T-cell (primary cell): ENCODE results near the gene POLR3A. TPM values are rescaled to one million over a fixed set of nuclear protein-coding genes. Genes with fewer than 3 reads are reported as not detected.

Experiments used
- ATAC-seq, 4 experiments: fragments of 200-7000 bp in 3 of 4; fragments of 150-1000 bp in 1 of 4; cut with Tn5 transposase; replicated peaks in 1 of 4; 1 replicate in 3 of 4; 2 replicates in 1 of 4; pipeline ENCODE4 v1.10.0; 2021; ENCODE audit warnings: moderate library complexity in 3 of 4, mild to moderate bottlenecking in 2 of 4, moderate number of reproducible peaks in 1 of 4
- CTCF ChIA-PET, 2 donors: fragments of 300-600 bp; sonication (Branson Sonifier 250); formaldehyde crosslinking; loops; one replicate each; lab custom pipeline; 2022; ENCODE audit warnings: antibody characterized with exemption in 2 of 2; lab: Charles Lee
- POLR2A ChIA-PET, 2 donors: fragments of 300-600 bp; sonication (Branson Sonifier 250); formaldehyde crosslinking; loops; one replicate each; lab custom pipeline; 2022; ENCODE audit warnings: antibody characterized with exemption in 2 of 2; lab: Charles Lee
- DNase-seq, 35 experiments: peaks; one replicate each; pipeline versions ENCODE4 v3.0.0 to v3.0.0-alpha.2; 2013 to 2023
- H3K27ac ChIP-seq: one replicate; pipeline ENCODE4 v1.5.1; 2013; ENCODE audit warnings: low read length
- H3K27me3 ChIP-seq, 2 experiments: replicated peaks in 1 of 2; 1 replicate in 1 of 2; 2 replicates in 1 of 2; pipeline versions ENCODE4 v1.6.1 to v1.7.0; 2013; ENCODE audit warnings: low read length in 1 of 2, mixed read lengths in 1 of 2; ENCODE audit not compliant: control insufficient read depth in 2 of 2, insufficient read depth in 2 of 2; ENCODE audit errors: extremely low read depth in 1 of 2
- H3K36me3 ChIP-seq, 2 donors: 1 replicate in 1 of 2; 2 replicates in 1 of 2; pipeline versions ENCODE4 v1.6.1 to v1.7.0; 2013; ENCODE audit warnings: low read length in 1 of 2; ENCODE audit not compliant: control insufficient read depth in 2 of 2, insufficient read depth in 1 of 2; ENCODE audit errors: extremely low read depth in 1 of 2
- H3K4me1 ChIP-seq, 2 experiments: 1 replicate in 1 of 2; 2 replicates in 1 of 2; pipeline versions ENCODE4 v1.6.1 to v1.7.0; 2013; ENCODE audit warnings: low read length in 2 of 2, mixed read lengths in 1 of 2; ENCODE audit not compliant: insufficient read depth in 2 of 2, control insufficient read depth in 1 of 2; ENCODE audit errors: extremely low read depth in 1 of 2
- H3K4me3 ChIP-seq, 2 donors: 1 replicate in 1 of 2; 2 replicates in 1 of 2; pipeline versions ENCODE4 v1.5.1 to v1.7.0; 2013; ENCODE audit warnings: mild to moderate bottlenecking in 2 of 2, low read length in 1 of 2, moderate library complexity in 1 of 2; ENCODE audit not compliant: control insufficient read depth in 1 of 2; ENCODE audit errors: extremely low read depth in 1 of 2
- H3K9me3 ChIP-seq: 2 replicates; pipeline ENCODE4 v1.7.0; 2013
- H3K27ac Mint-ChIP-seq, 2 donors: one replicate each; pipeline ENCODE4 v1.8.0; 2020 to 2021; ENCODE audit warnings: mild to moderate bottlenecking in 2 of 2, mixed read lengths in 2 of 2
- H3K27me3 Mint-ChIP-seq, 2 donors: one replicate each; pipeline ENCODE4 v1.8.0; 2021 to 2022; ENCODE audit warnings: mixed read lengths in 2 of 2
- H3K36me3 Mint-ChIP-seq: one replicate; pipeline ENCODE4 v1.8.0; 2021; ENCODE audit warnings: mixed read lengths
- H3K4me1 Mint-ChIP-seq, 3 donors: one replicate each; pipeline ENCODE4 v1.8.0; 2020 to 2022; ENCODE audit warnings: mixed read lengths in 3 of 3, mild to moderate bottlenecking in 1 of 3
- H3K4me3 Mint-ChIP-seq, 3 donors: one replicate each; pipeline ENCODE4 v1.8.0; 2020 to 2022; ENCODE audit warnings: mild to moderate bottlenecking in 3 of 3, mixed read lengths in 3 of 3, moderate library complexity in 3 of 3
- H3K9me3 Mint-ChIP-seq, 3 donors: one replicate each; pipeline ENCODE4 v1.8.0; 2020 to 2022; ENCODE audit warnings: mixed read lengths in 3 of 3
- WGBS: methylation state at CpG from one replicate; pipeline ENCODE4 v1.1.5; 2013; ENCODE audit warnings: missing lambda C conversion rate; ENCODE audit not compliant: insufficient coverage; 5-methylcytosine and 5-hydroxymethylcytosine counted together
- total RNA-seq, 35 experiments: library from RNA in 6 of 35; stranded (reverse) in 6 of 35; fragments of 120-200 nt in 1 of 35; gene quantifications; one replicate each; pipeline versions ENCODE4 v1.2.1 to v1.2.4 and lab custom pipeline; 2013 to 2026

The POLR3A gene
- total RNA-seq, 5 donors from 2014 or later (not counting 1 experiment from before 2014, with no cell fraction given), result 14.5 to 16.9 (median 16.5) TPM

DNA sequence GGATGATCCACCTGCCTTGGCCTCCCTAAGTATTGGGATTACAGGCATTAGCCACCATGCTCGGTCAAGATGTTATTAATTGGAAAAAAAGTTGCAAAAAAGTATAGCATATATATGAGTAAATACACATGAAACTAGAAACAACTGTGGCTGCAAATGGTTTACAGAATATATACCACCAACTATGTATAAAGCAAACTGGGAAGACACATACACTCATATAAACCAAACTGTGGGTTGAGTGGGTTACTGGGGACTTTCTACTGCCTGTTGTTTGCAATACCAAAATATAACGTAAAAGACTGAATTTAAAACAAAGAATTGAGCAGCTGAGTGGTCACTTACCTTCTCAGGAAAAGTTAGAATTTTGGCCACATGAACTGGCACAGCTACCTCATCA is 8.1 kb downstream of the POLR3A start:
- H3K4me1 ChIP-seq, result no peaks in the 10 kb centered on the region
- CTCF ChIA-PET, result no interaction called here
- ATAC-seq, result no peak
- WGBS, result 40% methylated on average over 1 of the region's 2 CpGs
- DNase-seq, result no peak
- H3K27ac Mint-ChIP-seq, result no peak overlapping the region
- no peak overlapping the region for H3K4me3 Mint-ChIP-seq
- H3K36me3 ChIP-seq, result peaks cover 12 to 95% of the 10 kb centered on the region in 2 donors
- H3K27me3 ChIP-seq, result no peaks in the 10 kb centered on the region
- peaks cover 58% of the 10 kb centered on the region for H3K36me3 Mint-ChIP-seq
- no peak overlapping the region for H3K4me3 ChIP-seq
- peaks cover 0 to 2% (median 2%) of the 10 kb centered on the region in 3 donors for H3K4me1 Mint-ChIP-seq
- no peaks in the 10 kb centered on the region for H3K27me3 Mint-ChIP-seq
- POLR2A ChIA-PET, result no interaction called here
- no peaks in the 10 kb centered on the region for H3K9me3 Mint-ChIP-seq
- no peak overlapping the region for H3K27ac ChIP-seq
- H3K9me3 ChIP-seq, result no peaks in the 10 kb centered on the region

DNA sequence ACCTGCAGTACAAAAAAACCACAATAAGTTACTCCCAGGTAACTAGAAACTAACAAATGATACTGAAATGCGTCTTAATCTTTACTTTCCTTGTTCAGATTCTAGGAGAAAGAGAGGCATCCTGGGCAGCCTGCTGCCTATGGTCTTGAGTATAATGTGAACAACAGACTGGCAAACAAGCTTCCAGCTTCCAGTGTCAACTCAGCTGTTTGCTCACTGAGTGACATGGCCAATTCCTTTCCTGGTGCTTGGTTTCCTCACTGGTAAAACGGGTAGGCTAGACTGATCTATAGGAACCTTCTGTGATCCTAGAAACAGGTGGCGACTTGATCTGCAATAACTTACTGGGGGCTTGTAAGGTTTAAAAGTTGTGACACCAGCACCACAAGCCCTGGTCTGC is 10.1 kb downstream of the POLR3A start:
- Mint-ChIP-seq H3K4me1 (no peaks in the 10 kb centered on the region), H3K27ac (no peak overlapping the region), H3K4me3 (no peak overlapping the region), H3K36me3 (peaks cover 48% of the 10 kb centered on the region), H3K27me3 (no peaks in the 10 kb centered on the region), H3K9me3 (no peaks in the 10 kb centered on the region)
- Histone ChIP-seq H3K27ac (no peak overlapping the region), H3K36me3 (peaks cover 12 to 92% of the 10 kb centered on the region in 2 donors), H3K4me1 (no peaks in the 10 kb centered on the region), H3K4me3 (no peak overlapping the region), H3K27me3 (no peaks in the 10 kb centered on the region), H3K9me3 (no peaks in the 10 kb centered on the region)
- ChIA-PET POLR2A (interaction anchor here in 1 of 2 donors (0.7 kb wide), 1 partner anchor 9 kb away, joined by 5 read pairs; no protein-coding TSS in a partner anchor), CTCF (no interaction called here)
- WGBS, result 88% methylated on average over 1 of the region's 3 CpGs
- DNase-seq (no peak), ATAC-seq (no peak)

DNA sequence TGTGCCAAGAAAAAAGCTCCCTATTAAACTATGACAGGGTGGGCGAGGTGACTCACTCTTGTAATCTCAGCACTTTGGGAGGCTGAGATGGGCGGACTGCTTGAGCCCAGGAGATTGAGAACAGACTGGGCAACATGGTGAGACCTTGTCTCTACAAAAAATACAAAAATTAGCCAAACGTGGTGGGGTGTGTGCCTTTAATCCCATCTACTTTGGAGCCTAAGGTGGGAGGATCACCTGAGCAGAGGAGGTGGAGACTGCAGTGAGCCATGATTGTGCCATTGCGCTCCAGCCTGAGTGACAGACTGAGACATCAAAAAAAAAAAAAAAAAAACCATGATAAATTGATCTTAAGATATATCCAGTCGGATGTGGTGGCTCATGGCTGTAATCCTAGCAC is 11.5 kb downstream of the POLR3A start:
- CTCF ChIA-PET, result interaction anchor here in 1 of 2 donors (0.6 kb wide), 1 partner anchor 704 kb away, joined by 4 read pairs; no protein-coding TSS in a partner anchor

DNA sequence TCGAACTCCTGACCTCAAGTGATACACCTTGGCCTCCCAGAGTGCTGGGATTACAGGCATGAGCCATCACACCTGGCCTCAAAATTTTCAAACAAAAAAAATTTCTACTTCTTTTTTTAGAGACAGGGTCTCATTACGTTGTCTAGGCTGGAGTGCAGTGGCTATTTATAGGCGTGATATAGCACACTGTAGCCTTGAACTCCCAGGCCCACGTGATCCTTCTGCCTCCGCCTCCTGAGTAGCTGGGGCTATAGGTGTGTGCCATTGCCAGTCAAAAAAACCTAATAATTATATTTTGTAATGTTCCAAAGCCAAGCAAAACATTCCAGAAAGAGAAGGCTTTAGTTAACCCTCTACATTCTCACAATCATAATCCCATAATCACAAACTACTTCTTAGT is 13.8 kb downstream of the POLR3A start:
- Histone ChIP-seq H3K9me3 (no peaks in the 10 kb centered on the region), H3K36me3 (peaks cover 14 to 91% of the 10 kb centered on the region in 2 donors), H3K4me3 (no peak overlapping the region), H3K4me1 (no peaks in the 10 kb centered on the region), H3K27me3 (no peaks in the 10 kb centered on the region), H3K27ac (no peak overlapping the region)
- H3K4me3 Mint-ChIP-seq, result no peak overlapping the region
- no peaks in the 10 kb centered on the region for H3K9me3 Mint-ChIP-seq
- ATAC-seq (no peak), DNase-seq (no peak)
- POLR2A ChIA-PET, result interaction anchor here in 1 of 2 donors (0.6 kb wide), 1 partner anchor 12 kb away, joined by 3 read pairs; no protein-coding TSS in a partner anchor
- no peak overlapping the region for H3K27ac Mint-ChIP-seq
- H3K36me3 Mint-ChIP-seq, result peaks cover 51% of the 10 kb centered on the region
- CTCF ChIA-PET, result interaction anchor here in 1 of 2 donors (0.6 kb wide), 2 partner anchors 1037 to 1843 kb away, joined by 4 to 5 read pairs; no protein-coding TSS in a partner anchor
- whole genome bisulfite sequencing, result no CpG with 5 or more reads among the region's 5 CpGs
- no peaks in the 10 kb centered on the region for H3K4me1 Mint-ChIP-seq
- H3K27me3 Mint-ChIP-seq, result no peaks in the 10 kb centered on the region

More for the DNA sequence above, 11.5 kb downstream of the POLR3A start:
- Mint-ChIP-seq H3K27me3 (no peaks in the 10 kb centered on the region), H3K4me1 (no peaks in the 10 kb centered on the region), H3K4me3 (no peak overlapping the region), H3K36me3 (peaks cover 53% of the 10 kb centered on the region), H3K27ac (no peak overlapping the region), H3K9me3 (no peaks in the 10 kb centered on the region)
- ATAC-seq (no peak), DNase-seq (no peak)
- Histone ChIP-seq H3K9me3 (no peaks in the 10 kb centered on the region), H3K27me3 (no peaks in the 10 kb centered on the region), H3K4me1 (no peaks in the 10 kb centered on the region), H3K4me3 (no peak overlapping the region), H3K27ac (no peak overlapping the region), H3K36me3 (peaks cover 12 to 89% of the 10 kb centered on the region in 2 donors)
- POLR2A ChIA-PET, result interaction anchor here in 1 of 2 donors (0.6 kb wide), 1 partner anchor 28 kb away, joined by 3 read pairs; no protein-coding TSS in a partner anchor
- no CpG with 5 or more reads among the region's 5 CpGs for WGBS

DNA sequence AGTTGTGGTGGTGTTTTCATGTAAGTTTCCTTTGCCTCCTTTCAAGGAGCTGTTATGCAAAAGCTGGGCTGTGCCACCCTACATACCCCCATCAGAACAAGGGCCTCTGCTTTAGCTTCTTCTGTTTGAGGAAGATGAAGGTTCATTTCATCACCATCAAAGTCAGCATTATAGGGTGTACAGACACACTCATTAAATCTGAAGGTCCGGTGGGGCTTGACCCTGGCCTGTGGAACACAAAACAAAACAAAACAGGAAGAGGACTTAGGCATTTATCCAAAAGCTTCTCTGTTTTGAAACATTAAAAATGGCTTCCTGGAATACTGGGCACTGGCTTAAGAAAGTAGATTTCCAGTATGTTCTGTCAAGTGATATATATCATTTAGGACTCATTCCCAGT is 15.8 kb downstream of the POLR3A start:
- Histone ChIP-seq H3K4me1 (no peaks in the 10 kb centered on the region), H3K36me3 (peaks cover 14 to 90% of the 10 kb centered on the region in 2 donors), H3K27me3 (no peaks in the 10 kb centered on the region), H3K9me3 (no peaks in the 10 kb centered on the region), H3K4me3 (no peak overlapping the region), H3K27ac (no peak overlapping the region)
- H3K27ac Mint-ChIP-seq, result no peak overlapping the region
- no peak for ATAC-seq
- H3K27me3 Mint-ChIP-seq, result no peaks in the 10 kb centered on the region
- no peaks in the 10 kb centered on the region for H3K4me1 Mint-ChIP-seq
- CTCF ChIA-PET, result interaction anchor here in 1 of 2 donors (1.0 kb wide), 1 partner anchor 26 kb away, joined by 3 read pairs; no protein-coding TSS in a partner anchor
- WGBS, result 80% methylated on average over 1 of the region's 1 CpG
- H3K9me3 Mint-ChIP-seq, result no peaks in the 10 kb centered on the region
- DNase-seq, result no peak
- no peak overlapping the region for H3K4me3 Mint-ChIP-seq
- POLR2A ChIA-PET, result no interaction called here
- H3K36me3 Mint-ChIP-seq, result peaks cover 55% of the 10 kb centered on the region

DNA sequence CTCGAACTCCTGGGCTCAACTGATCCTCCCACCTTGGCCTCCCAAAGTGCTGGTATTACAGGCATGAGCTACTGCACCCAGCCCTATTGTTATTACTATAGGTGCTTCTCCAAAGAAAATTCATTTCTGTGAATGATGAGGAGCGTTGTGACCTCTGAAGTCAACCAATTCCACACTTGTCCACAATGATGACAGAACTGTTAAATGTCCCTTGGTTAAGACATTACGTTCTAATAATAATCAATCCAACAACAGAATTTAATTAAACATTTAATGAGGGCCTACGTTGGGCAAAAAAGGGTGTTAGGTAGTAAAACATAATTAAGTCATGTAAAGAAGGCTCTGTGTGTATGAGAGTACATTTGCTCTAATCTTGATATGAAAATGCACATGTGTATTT is 18.2 kb downstream of the POLR3A start:
- DNase-seq (no peak), ATAC-seq (no peak)
- H3K27me3 ChIP-seq, result no peaks in the 10 kb centered on the region
- Mint-ChIP-seq H3K4me3 (no peak overlapping the region), H3K27ac (no peak overlapping the region), H3K4me1 (no peaks in the 10 kb centered on the region), H3K27me3 (no peaks in the 10 kb centered on the region), H3K36me3 (peaks cover 61% of the 10 kb centered on the region), H3K9me3 (no peaks in the 10 kb centered on the region)
- ChIA-PET CTCF (no interaction called here), POLR2A (no interaction called here)
- no peak overlapping the region for H3K27ac ChIP-seq
- no CpG with 5 or more reads among the region's 4 CpGs for WGBS
- peaks cover 9 to 83% of the 10 kb centered on the region in 2 donors for H3K36me3 ChIP-seq
- H3K9me3 ChIP-seq, result no peaks in the 10 kb centered on the region
- no peaks in the 10 kb centered on the region for H3K4me1 ChIP-seq
- no peak overlapping the region for H3K4me3 ChIP-seq
